Measurements from ENCODE around the gene SLC47A2. TPM values are rescaled to one million over a fixed set of nuclear protein-coding genes. Genes with fewer than 3 reads are reported as not detected.

SLC47A2 gene
- total and polyA plus RNA-seq, 2 experiments from 2014 or later: not detected

- Histone ChIP-seq H2AFZ (no peak overlapping the region), H3K27ac (ENCODE audit: low read depth) (no peak overlapping the region), H3K36me3 (ENCODE audit: insufficient read depth) (no peaks in the 10 kb centered on the region), H3K27me3 (ENCODE audit: insufficient read depth) (no peaks in the 10 kb centered on the region), H4K20me1 (replicated peaks; ENCODE audit: insufficient read depth) (no peaks in the 10 kb centered on the region), H3K9me2 (ENCODE audit: insufficient read depth) (no peaks in the 10 kb centered on the region), H3K4me2 (no peak overlapping the region), H3K4me1 (ENCODE audit: insufficient read depth) (peaks cover 14% of the 10 kb centered on the region; the same call in 1 of the 2 replicates), H3K79me2 (replicated peaks; ENCODE audit: insufficient read depth) (no peaks in the 10 kb centered on the region), H3F3A (replicated peaks; ENCODE audit: low read depth) (no peaks in the 10 kb centered on the region), H3K4me3 (no peak overlapping the region)
- DNase-seq (ENCODE audit: low spot score) (no peak), ATAC-seq (no peak)
- Mint-ChIP-seq H3K4me3 (no peak overlapping the region), H3K4me1 (peaks cover 32% of the 10 kb centered on the region), H3K27me3 (ENCODE audit: insufficient read depth, low read depth, poor library complexity) (peaks cover 6% of the 10 kb centered on the region), H3K36me3 (ENCODE audit: low read depth) (no peaks in the 10 kb centered on the region), H3K27ac (no peak overlapping the region), H3K9me3 (no peaks in the 10 kb centered on the region)
- TF ChIP-seq EZH2phosphoT487 (IDR thresholded peaks at IDR 0.05; ENCODE audit: unreplicated experiment) (no peak), EZH2 (IDR thresholded peaks at IDR 0.05; ENCODE audit: low read depth, unreplicated experiment) (no peak), REST (IDR thresholded peaks at IDR 0.05; ENCODE audit: unreplicated experiment) (no peak), JUNB (IDR thresholded peaks at IDR 0.05; ENCODE audit: unreplicated experiment) (no peak), CREB1 (CRISPR knock-in tag; IDR thresholded peaks at IDR 0.05; ENCODE audit: low read depth) (no peak), POLR2AphosphoS5 (IDR thresholded peaks at IDR 0.05; ENCODE audit: low read depth) (no peak), NANOG (IDR thresholded peaks at IDR 0.05; ENCODE audit: borderline replicate concordance) (no peak), STAT1 (IDR thresholded peaks at IDR 0.05; ENCODE audit: unreplicated experiment) (no peak), ZNF331 (CRISPR knock-in tag; IDR thresholded peaks at IDR 0.05; ENCODE audit: low read depth) (no peak), CTCF (conservative IDR thresholded peaks at IDR 0.05; ENCODE audit: low read depth in 2 of 2) (no peak), ZNF114 (CRISPR knock-in tag; IDR thresholded peaks at IDR 0.05) (no peak)
- TF ChIP-seq, protein P1, sequence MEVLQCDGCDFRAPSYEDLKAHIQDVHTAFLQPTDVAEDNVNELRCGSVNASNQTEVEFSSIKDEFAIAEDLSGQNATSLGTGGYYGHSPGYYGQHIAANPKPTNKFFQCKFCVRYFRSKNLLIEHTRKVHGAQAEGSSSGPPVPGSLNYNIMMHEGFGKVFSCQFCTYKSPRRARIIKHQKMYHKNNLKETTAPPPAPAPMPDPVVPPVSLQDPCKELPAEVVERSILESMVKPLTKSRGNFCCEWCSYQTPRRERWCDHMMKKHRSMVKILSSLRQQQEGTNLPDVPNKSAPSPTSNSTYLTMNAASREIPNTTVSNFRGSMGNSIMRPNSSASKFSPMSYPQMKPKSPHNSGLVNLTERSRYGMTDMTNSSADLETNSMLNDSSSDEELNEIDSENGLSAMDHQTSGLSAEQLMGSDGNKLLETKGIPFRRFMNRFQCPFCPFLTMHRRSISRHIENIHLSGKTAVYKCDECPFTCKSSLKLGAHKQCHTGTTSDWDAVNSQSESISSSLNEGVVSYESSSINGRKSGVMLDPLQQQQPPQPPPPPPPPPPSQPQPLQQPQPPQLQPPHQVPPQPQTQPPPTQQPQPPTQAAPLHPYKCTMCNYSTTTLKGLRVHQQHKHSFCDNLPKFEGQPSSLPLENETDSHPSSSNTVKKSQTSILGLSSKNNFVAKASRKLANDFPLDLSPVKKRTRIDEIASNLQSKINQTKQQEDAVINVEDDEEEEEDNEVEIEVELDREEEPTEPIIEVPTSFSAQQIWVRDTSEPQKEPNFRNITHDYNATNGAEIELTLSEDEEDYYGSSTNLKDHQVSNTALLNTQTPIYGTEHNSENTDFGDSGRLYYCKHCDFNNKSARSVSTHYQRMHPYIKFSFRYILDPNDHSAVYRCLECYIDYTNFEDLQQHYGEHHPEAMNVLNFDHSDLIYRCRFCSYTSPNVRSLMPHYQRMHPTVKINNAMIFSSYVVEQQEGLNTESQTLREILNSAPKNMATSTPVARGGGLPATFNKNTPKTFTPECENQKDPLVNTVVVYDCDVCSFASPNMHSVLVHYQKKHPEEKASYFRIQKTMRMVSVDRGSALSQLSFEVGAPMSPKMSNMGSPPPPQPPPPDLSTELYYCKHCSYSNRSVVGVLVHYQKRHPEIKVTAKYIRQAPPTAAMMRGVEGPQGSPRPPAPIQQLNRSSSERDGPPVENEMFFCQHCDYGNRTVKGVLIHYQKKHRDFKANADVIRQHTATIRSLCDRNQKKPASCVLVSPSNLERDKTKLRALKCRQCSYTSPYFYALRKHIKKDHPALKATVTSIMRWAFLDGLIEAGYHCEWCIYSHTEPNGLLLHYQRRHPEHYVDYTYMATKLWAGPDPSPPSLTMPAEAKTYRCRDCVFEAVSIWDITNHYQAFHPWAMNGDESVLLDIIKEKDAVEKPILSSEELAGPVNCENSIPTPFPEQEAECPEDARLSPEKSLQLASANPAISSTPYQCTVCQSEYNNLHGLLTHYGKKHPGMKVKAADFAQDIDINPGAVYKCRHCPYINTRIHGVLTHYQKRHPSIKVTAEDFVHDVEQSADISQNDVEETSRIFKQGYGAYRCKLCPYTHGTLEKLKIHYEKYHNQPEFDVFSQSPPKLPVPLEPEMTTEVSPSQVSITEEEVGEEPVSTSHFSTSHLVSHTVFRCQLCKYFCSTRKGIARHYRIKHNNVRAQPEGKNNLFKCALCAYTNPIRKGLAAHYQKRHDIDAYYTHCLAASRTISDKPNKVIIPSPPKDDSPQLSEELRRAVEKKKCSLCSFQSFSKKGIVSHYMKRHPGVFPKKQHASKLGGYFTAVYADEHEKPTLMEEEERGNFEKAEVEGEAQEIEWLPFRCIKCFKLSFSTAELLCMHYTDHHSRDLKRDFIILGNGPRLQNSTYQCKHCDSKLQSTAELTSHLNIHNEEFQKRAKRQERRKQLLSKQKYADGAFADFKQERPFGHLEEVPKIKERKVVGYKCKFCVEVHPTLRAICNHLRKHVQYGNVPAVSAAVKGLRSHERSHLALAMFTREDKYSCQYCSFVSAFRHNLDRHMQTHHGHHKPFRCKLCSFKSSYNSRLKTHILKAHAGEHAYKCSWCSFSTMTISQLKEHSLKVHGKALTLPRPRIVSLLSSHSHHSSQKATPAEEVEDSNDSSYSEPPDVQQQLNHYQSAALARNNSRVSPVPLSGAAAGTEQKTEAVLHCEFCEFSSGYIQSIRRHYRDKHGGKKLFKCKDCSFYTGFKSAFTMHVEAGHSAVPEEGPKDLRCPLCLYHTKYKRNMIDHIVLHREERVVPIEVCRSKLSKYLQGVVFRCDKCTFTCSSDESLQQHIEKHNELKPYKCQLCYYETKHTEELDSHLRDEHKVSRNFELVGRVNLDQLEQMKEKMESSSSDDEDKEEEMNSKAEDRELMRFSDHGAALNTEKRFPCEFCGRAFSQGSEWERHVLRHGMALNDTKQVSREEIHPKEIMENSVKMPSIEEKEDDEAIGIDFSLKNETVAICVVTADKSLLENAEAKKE (CRISPR knock-in tag; IDR thresholded peaks at IDR 0.05): no peak
- TF ChIP-seq, protein P2, sequence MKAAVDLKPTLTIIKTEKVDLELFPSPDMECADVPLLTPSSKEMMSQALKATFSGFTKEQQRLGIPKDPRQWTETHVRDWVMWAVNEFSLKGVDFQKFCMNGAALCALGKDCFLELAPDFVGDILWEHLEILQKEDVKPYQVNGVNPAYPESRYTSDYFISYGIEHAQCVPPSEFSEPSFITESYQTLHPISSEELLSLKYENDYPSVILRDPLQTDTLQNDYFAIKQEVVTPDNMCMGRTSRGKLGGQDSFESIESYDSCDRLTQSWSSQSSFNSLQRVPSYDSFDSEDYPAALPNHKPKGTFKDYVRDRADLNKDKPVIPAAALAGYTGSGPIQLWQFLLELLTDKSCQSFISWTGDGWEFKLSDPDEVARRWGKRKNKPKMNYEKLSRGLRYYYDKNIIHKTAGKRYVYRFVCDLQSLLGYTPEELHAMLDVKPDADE (IDR thresholded peaks at IDR 0.05): no peak
These were observed 8.6 kb downstream of the SLC47A2 start for GRCh38 chr17:19707728-19708221.
